GM12878 (cell line): Measurements from ENCODE around the gene SPG7. TPM values are rescaled to one million over a fixed set of nuclear protein-coding genes. Genes with fewer than 3 reads are reported as not detected.

Source experiments
- ATAC-seq: fragments of 200-7000 bp; cut with Tn5 transposase; 3 replicates; pipeline ENCODE4 v1.9.1; 2020; ENCODE audit warnings: mild to moderate bottlenecking, moderate library complexity
- BruUV-seq: library from RNA; stranded (reverse); fragments of 400-500 nt; replicated peaks from 2 replicates; lab custom pipeline; 2021; lab: Mats Ljungman, UMichigan
- CTCF ChIA-PET: fragments of 300-600 bp; sonication (Branson Sonifier 250); formaldehyde crosslinking; extraction: SDS; loops from one replicate; lab custom pipeline; 2021; ENCODE audit warnings: inconsistent platforms; lab: Yijun Ruan, JAX
- POLR2A ChIA-PET: fragments of 350-600 bp; formaldehyde crosslinking; extraction: SDS; loops from one replicate; lab custom pipeline; 2021; ENCODE audit warnings: inconsistent platforms; lab: Charles Lee
- RAD21 ChIA-PET: fragments of 300-600 bp; sonication (Branson Sonifier 250); formaldehyde crosslinking; loops from one replicate; lab custom pipeline; 2023; ENCODE audit warnings: antibody characterized with exemption; ENCODE audit not compliant: unreplicated experiment; lab: Charles Lee
- SMC1A ChIA-PET: fragments of 300-600 bp; sonication (Branson Sonifier 250); formaldehyde crosslinking; loops from one replicate; lab custom pipeline; 2023; ENCODE audit not compliant: unreplicated experiment, uncharacterized antibody; lab: Charles Lee
- DNase-seq: peaks from one replicate; pipeline ENCODE4 v3.0.0-alpha.2; 2011; ENCODE audit warnings: low read depth, low spot score
- FAIRE-seq: peaks from 3 replicates; lab custom pipeline; 2011; peaks lifted over from hg19 to GRCh38; lab: Jason Lieb, UNC
- H2AFZ ChIP-seq: 2 replicates; pipeline ENCODE4 v1.6.0; 2011; ENCODE audit warnings: low read depth, low read length, control low read depth; ENCODE audit not compliant: control insufficient read depth
- H3K27ac ChIP-seq: 2 replicates; pipeline ENCODE4 v1.5.1; 2011; ENCODE audit warnings: control low read depth; ENCODE audit not compliant: control insufficient read depth, insufficient read depth
- H3K27me3 ChIP-seq, 2 experiments: replicated peaks in 1 of 2; 2 replicates each; pipeline versions ENCODE4 v1.6.0 to v1.6.1; 2011; ENCODE audit warnings: low read length in 1 of 2; ENCODE audit not compliant: control insufficient read depth in 2 of 2, insufficient read depth in 2 of 2
- H3K36me3 ChIP-seq, 2 experiments: 2 replicates each; pipeline ENCODE4 v1.5.1; 2011; ENCODE audit warnings: low read length in 1 of 2; ENCODE audit not compliant: control insufficient read depth in 2 of 2, insufficient read depth in 2 of 2
- H3K4me1 ChIP-seq: 2 replicates; pipeline ENCODE4 v1.6.1; 2011; ENCODE audit warnings: mild to moderate bottlenecking, low read length, moderate library complexity, mixed read lengths; ENCODE audit not compliant: control insufficient read depth, insufficient read depth
- H3K4me2 ChIP-seq: 2 replicates; pipeline ENCODE4 v1.6.0; 2011; ENCODE audit warnings: control low read depth; ENCODE audit not compliant: control insufficient read depth, insufficient read depth
- H3K4me3 ChIP-seq: fragments of 200-600 bp; sonication (generic); 2 replicates; pipeline ENCODE4 v1.5.1; 2016
- H3K79me2 ChIP-seq: 2 replicates; pipeline ENCODE4 v1.6.0; 2011; ENCODE audit warnings: low read length; ENCODE audit not compliant: control insufficient read depth, insufficient read depth
- H3K9ac ChIP-seq: 2 replicates; pipeline ENCODE4 v1.8.0; 2011; ENCODE audit warnings: low read length, control low read depth, mixed read lengths; ENCODE audit not compliant: control insufficient read depth, insufficient read depth
- H3K9me3 ChIP-seq: replicated peaks from 3 replicates; pipeline ENCODE4 v1.5.1; 2011; ENCODE audit warnings: mild to moderate bottlenecking, low read length; ENCODE audit not compliant: control insufficient read depth, insufficient read depth
- H4K20me1 ChIP-seq: 2 replicates; pipeline ENCODE4 v1.6.0; 2011; ENCODE audit not compliant: control insufficient read depth, insufficient read depth
- ASH2L ChIP-seq: fragments of 300-600, 200-600 bp; sonication (generic); IDR thresholded peaks from 2 replicates; pipeline ENCODE4 v1.6.1; 2017; ENCODE audit warnings: low read depth, mild to moderate bottlenecking, borderline replicate concordance
- DPF2 ChIP-seq: fragments of 450-650 bp; IDR thresholded peaks from 2 replicates; pipeline ENCODE4 v1.6.1; 2017; ENCODE audit warnings: mild to moderate bottlenecking
- ELK1 ChIP-seq: IDR thresholded peaks from 2 replicates; pipeline ENCODE4 v1.6.1; 2012; ENCODE audit warnings: low read depth, low read length, improper control_type of control experiment
- HDAC2 ChIP-seq: fragments of 200-600 bp; sonication (generic); IDR thresholded peaks from 2 replicates; pipeline ENCODE4 v1.6.1; 2017
- MEF2A ChIP-seq: IDR thresholded peaks from 2 replicates; pipeline ENCODE4 v1.6.1; 2011; ENCODE audit warnings: low read depth, mild to moderate bottlenecking, low read length, moderate library complexity; ENCODE audit not compliant: insufficient read depth
- MTA3 ChIP-seq: IDR thresholded peaks from 2 replicates; pipeline ENCODE4 v1.6.1; 2012; ENCODE audit warnings: low read length, inconsistent platforms, borderline replicate concordance
- MYC ChIP-seq: IDR thresholded peaks from 2 replicates; pipeline ENCODE4 v1.6.1; 2011; ENCODE audit warnings: mild to moderate bottlenecking, low read length, moderate library complexity, inconsistent platforms; ENCODE audit not compliant: insufficient read depth, insufficient replicate concordance, insufficient read length, severe bottlenecking
- NFYB ChIP-seq: IDR thresholded peaks from 2 replicates; pipeline ENCODE4 v1.6.1; 2011; ENCODE audit warnings: low read depth, mild to moderate bottlenecking, low read length, improper control_type of control experiment, moderate library complexity; ENCODE audit not compliant: insufficient read depth
- RELB ChIP-seq: fragments of 450-650 bp; IDR thresholded peaks from 2 replicates; pipeline ENCODE4 v1.6.1; 2017; ENCODE audit warnings: low read depth, mild to moderate bottlenecking, moderate library complexity
- SIN3A ChIP-seq: IDR thresholded peaks from 2 replicates; pipeline ENCODE4 v1.6.1; 2012; ENCODE audit warnings: low read depth, low read length, improper control_type of control experiment
- SP1 ChIP-seq: IDR thresholded peaks from one replicate; pipeline ENCODE4 v1.6.1; 2011; ENCODE audit warnings: low read depth, low read length
- ZNF207 ChIP-seq: fragments of 450-650 bp; IDR thresholded peaks from 2 replicates; pipeline ENCODE4 v1.6.1; 2014; ENCODE audit warnings: antibody characterized with exemption, mild to moderate bottlenecking, borderline replicate concordance
- ZNF274 ChIP-seq: IDR thresholded peaks from one replicate; pipeline ENCODE4 v1.8.0; 2011; ENCODE audit not compliant: insufficient read length, insufficient read depth
- WGBS: methylation state at CpG from one replicate; pipeline ENCODE4 v1.1.6; 2016; ENCODE audit warnings: low lambda C conversion rate; ENCODE audit not compliant: insufficient replicate concordance, insufficient coverage; ENCODE audit errors: missing lambda C conversion rate; 5-methylcytosine and 5-hydroxymethylcytosine counted together
- in situ Hi-C: fragments of 300-500 bp; cut with MboI; formaldehyde crosslinking; loops from 9 replicates; pipeline ENCODE4 v1.14.3; 2018; ENCODE audit warnings: mixed read lengths
- intact Hi-C: fragments of 100-400 bp; cut with micrococcal nuclease; formaldehyde crosslinking; loops from one replicate; pipeline ENCODE4 v1.14.2; 2022; ENCODE audit not compliant: unreplicated experiment
- polyA plus RNA-seq, 11 experiments: library from polyadenylated mRNA; depleted of rRNA in 4 of 11; unstranded in 6 of 11; stranded (reverse) in 5 of 11; fragments of >200 nt; fragmentation: Nextera tagmentation in 4 of 11; fragmentation: Illumina TruSeq in 1 of 11; extraction: Ambion mirVana in 4 of 11; extraction: Trizol in 1 of 11; gene quantifications; 1 replicate in 1 of 11; 2 replicates in 10 of 11; pipeline versions ENCODE4 v1.2.1 to v1.2.3, GENCODE V29; 2011 to 2016; ENCODE audit warnings: inconsistent platforms in 2 of 11, missing spikeins in 2 of 11, low read depth in 1 of 11
- total RNA-seq, 4 experiments: library from RNA; depleted of rRNA in 3 of 4; stranded (reverse); fragments of >200 nt in 3 of 4; fragmentation: Illumina TruSeq in 1 of 4; extraction: Trizol in 1 of 4; gene quantifications; 2 replicates each; pipeline versions ENCODE4 v1.2.1 to v1.2.3, GENCODE V29; 2013 to 2021
- TF ChIP-seq, protein P1 (sequence below): fragments of 450-650 bp; IDR thresholded peaks from 2 replicates; pipeline ENCODE4 v1.6.1; 2016; ENCODE audit warnings: mild to moderate bottlenecking, moderate library complexity, borderline replicate concordance

Gene SPG7
- total and polyA plus RNA-seq, 10 of the 15 experiments (the other 5 are each of a cell fraction or from before 2014, with no cell fraction given): 5.9 to 75.9 (median 52.5) TPM

DNA sequence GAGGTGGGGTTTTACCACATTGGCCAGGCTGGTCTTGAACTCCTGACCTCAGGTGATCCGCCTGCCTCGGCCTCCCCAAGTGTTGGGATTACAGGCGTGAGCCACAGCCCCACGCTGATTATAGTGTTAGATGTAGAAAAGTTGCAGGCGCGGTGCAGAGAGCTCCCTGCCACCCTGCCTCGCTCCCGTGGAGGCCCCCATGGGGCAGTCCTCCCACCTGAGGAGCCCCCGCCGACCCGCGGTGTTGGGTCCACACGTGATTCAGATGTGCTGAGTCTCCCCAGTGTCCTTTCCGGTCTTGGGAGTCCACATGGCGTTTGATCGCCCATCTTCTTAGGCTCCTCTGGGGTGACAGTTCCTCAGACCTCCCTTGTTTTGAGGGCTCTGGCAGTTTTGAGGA, 47.1 kb downstream of the SPG7 start:
- Histone ChIP-seq H3K79me2 (peaks cover 2% of the 10 kb centered on the region), H4K20me1 (no peaks in the 10 kb centered on the region), H3K4me2 (no peak overlapping the region), H3K4me3 (no peak overlapping the region), H3K36me3 (no peaks in the 10 kb centered on the region; a peak in 2 of 4 replicates), H3K27ac (no peak overlapping the region), H2AFZ (no peak overlapping the region), H3K4me1 (no peaks in the 10 kb centered on the region), H3K9ac (no peak overlapping the region), H3K9me3 (no peaks in the 10 kb centered on the region), H3K27me3 (no peaks in the 10 kb centered on the region)
- SMC1A ChIA-PET: no interaction called here
- FAIRE-seq: no peak
- intact Hi-C loops: loop anchor here (5.0 kb wide), 1 partner anchor 313 kb away; no protein-coding TSS in a partner anchor
- RAD21 ChIA-PET: no interaction called here
- DNase-seq: no peak
- POLR2A ChIA-PET: interaction anchor here (0.7 kb wide), 1 partner anchor 9 kb away, joined by 3 read pairs; no protein-coding TSS in a partner anchor
- BruUV-seq: no TSS peak
- CTCF ChIA-PET: interaction anchor here (1.5 kb wide), 1 partner anchor 48 kb away, joined by 5 read pairs; no protein-coding TSS in a partner anchor
- ATAC-seq: no peak
- in situ Hi-C loops: loop anchor here (5.0 kb wide), 1 partner anchor 223 kb away; no protein-coding TSS in a partner anchor
- WGBS: 98% methylated on average over 15 of the region's 16 CpGs
- TF ChIP-seq MYC (no peak), MTA3 (no peak), ZNF207 (no peak), SP1 (no peak), MEF2A (no peak), DPF2 (no peak), ZNF274 (no peak), RELB (no peak), HDAC2 (no peak), ASH2L (no peak), ELK1 (no peak), SIN3A (no peak), NFYB (no peak)
- TF ChIP-seq, protein P1, sequence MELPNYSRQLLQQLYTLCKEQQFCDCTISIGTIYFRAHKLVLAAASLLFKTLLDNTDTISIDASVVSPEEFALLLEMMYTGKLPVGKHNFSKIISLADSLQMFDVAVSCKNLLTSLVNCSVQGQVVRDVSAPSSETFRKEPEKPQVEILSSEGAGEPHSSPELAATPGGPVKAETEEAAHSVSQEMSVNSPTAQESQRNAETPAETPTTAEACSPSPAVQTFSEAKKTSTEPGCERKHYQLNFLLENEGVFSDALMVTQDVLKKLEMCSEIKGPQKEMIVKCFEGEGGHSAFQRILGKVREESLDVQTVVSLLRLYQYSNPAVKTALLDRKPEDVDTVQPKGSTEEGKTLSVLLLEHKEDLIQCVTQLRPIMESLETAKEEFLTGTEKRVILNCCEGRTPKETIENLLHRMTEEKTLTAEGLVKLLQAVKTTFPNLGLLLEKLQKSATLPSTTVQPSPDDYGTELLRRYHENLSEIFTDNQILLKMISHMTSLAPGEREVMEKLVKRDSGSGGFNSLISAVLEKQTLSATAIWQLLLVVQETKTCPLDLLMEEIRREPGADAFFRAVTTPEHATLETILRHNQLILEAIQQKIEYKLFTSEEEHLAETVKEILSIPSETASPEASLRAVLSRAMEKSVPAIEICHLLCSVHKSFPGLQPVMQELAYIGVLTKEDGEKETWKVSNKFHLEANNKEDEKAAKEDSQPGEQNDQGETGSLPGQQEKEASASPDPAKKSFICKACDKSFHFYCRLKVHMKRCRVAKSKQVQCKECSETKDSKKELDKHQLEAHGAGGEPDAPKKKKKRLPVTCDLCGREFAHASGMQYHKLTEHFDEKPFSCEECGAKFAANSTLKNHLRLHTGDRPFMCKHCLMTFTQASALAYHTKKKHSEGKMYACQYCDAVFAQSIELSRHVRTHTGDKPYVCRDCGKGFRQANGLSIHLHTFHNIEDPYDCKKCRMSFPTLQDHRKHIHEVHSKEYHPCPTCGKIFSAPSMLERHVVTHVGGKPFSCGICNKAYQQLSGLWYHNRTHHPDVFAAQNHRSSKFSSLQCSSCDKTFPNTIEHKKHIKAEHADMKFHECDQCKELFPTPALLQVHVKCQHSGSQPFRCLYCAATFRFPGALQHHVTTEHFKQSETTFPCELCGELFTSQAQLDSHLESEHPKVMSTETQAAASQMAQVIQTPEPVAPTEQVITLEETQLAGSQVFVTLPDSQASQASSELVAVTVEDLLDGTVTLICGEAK: no peak
